Measurements from ENCODE around the gene SHISAL1. TPM values are rescaled to one million over a fixed set of nuclear protein-coding genes. Genes with fewer than 3 reads are reported as not detected.
"Not testable (repeated sequence)": the region's sequence is repeated elsewhere in the genome, so short reads cannot be mapped to it uniquely, and the experiment has no call there.

The SHISAL1 gene
- total RNA-seq, 2 experiments from 2014 or later: not detected

DNA sequence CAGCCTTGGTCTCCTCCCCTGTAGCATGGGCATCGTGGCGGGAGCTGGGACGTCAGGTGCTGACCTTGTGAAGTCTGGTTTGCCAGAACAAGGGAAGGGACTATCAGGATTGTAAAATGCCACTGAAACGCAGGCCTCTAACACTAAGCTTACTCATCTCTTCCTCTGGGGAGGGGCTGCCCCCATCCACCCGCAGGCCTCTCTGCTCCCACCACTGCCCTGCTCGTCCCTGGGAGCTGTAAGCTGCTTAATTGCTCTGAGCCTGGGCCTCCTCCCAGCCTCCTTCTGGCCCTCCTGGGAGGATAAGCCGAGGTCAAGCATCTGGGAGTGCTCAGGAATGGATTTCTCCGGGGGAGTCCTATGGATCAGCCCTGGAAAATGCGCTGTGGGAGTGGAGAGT, 8.4 kb downstream of the SHISAL1 start:
- TF ChIP-seq, protein P1, sequence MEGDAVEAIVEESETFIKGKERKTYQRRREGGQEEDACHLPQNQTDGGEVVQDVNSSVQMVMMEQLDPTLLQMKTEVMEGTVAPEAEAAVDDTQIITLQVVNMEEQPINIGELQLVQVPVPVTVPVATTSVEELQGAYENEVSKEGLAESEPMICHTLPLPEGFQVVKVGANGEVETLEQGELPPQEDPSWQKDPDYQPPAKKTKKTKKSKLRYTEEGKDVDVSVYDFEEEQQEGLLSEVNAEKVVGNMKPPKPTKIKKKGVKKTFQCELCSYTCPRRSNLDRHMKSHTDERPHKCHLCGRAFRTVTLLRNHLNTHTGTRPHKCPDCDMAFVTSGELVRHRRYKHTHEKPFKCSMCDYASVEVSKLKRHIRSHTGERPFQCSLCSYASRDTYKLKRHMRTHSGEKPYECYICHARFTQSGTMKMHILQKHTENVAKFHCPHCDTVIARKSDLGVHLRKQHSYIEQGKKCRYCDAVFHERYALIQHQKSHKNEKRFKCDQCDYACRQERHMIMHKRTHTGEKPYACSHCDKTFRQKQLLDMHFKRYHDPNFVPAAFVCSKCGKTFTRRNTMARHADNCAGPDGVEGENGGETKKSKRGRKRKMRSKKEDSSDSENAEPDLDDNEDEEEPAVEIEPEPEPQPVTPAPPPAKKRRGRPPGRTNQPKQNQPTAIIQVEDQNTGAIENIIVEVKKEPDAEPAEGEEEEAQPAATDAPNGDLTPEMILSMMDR (IDR thresholded peaks at IDR 0.05): no peak

DNA sequence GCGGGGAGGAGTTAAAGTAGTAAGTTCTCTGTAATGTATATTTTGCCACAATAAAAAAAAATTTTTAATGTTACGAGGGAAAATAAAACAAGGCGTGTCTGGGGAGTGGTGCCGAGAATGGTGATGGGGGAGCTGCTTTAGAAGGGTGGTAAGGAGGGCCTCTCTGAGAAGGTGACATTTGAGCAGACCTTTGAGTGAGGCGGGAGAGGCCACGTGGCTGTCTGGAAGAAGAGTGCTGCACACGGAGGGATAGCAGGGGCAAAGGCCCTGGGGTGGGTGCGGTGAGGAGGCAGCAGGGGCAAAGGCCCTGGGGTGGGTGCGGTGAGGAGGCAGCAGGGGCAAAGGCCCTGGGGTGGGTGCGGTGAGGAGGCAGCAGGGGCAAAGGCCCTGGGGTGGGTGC, 10.4 kb downstream of the SHISAL1 start:
- intact Hi-C loops (cut with micrococcal nuclease); H3K9me3 Mint-ChIP-seq; H3K36me3 Mint-ChIP-seq (ENCODE audit: low read depth); H3K27me3 Mint-ChIP-seq; ATAC-seq; H3K27ac Mint-ChIP-seq; POLR2A ChIA-PET; H3K4me3 Mint-ChIP-seq; DNase-seq; CTCF ChIA-PET; H3K4me1 Mint-ChIP-seq (ENCODE audit: low read depth): not testable (repeated sequence)

More for the DNA sequence above, 8.4 kb downstream of the SHISAL1 start:
- DNase-seq (peak; percentile 13), ATAC-seq (no peak)
- Mint-ChIP-seq H3K27ac (no peak overlapping the region), H3K36me3 (ENCODE audit: low read depth) (no peaks in the 10 kb centered on the region), H3K9me3 (no peaks in the 10 kb centered on the region), H3K27me3 (peaks cover 5% of the 10 kb centered on the region), H3K4me1 (ENCODE audit: low read depth) (peaks cover 2% of the 10 kb centered on the region), H3K4me3 (no peak overlapping the region)
- intact Hi-C loops (cut with micrococcal nuclease): no loop called here
- POLR2A ChIA-PET: no interaction called here
- CTCF ChIA-PET: no interaction called here

DNA sequence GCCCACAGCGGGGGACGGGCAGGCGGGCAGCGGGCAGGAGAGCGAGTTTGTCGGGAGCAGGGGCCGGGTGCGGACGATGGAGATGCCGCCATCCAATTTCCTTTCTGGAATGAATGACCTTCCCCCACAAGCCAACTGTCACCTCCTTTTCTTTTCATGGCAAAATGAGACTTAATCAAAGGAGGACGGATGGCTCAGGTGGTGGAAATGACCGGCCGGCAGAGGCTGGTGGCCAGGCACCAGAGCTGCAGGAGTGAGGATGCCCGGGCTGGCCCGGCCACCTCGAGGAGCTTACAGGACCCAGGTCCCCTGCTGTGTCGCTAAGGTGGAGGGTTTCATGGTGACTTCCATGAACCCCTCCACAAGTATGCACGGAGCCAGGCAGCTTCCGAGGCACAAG, 11.7 kb downstream of the SHISAL1 start:
- DNase-seq (no peak), ATAC-seq (no peak)
- H3K9me3 Mint-ChIP-seq: no peaks in the 10 kb centered on the region
- CTCF ChIA-PET: no interaction called here
- H3K27ac Mint-ChIP-seq: no peak overlapping the region
- H3K36me3 Mint-ChIP-seq (ENCODE audit: low read depth): no peaks in the 10 kb centered on the region
- no peak overlapping the region for H3K4me3 Mint-ChIP-seq
- TF ChIP-seq, protein P1 (IDR thresholded peaks at IDR 0.05): no peak
- H3K27me3 Mint-ChIP-seq: peaks cover 5% of the 10 kb centered on the region
- intact Hi-C loops (cut with micrococcal nuclease): no loop called here
- peaks cover 2% of the 10 kb centered on the region for H3K4me1 Mint-ChIP-seq (ENCODE audit: low read depth)
- POLR2A ChIA-PET: no interaction called here

DNA sequence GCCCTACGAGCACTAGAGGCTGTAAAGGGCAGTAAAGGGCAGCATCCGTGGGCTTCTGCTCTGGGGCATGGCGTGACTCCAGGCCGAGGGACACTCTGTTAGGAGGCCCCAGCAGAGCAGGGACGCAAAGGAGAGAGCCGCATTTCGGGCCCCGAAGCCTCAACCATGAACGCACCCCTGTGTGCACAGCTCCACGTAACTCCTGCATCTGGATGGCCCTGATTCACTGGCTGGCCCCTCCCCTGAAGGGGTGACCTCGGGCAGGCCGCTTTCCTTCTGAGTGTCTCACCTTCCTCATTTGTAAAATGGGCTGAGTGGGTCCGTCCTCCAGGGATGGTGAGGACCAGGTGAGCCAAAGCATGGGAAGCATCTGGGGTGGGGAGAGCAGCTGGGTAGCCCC, 13.6 kb downstream of the SHISAL1 start:
- H3K27ac Mint-ChIP-seq: no peak overlapping the region

DNA sequence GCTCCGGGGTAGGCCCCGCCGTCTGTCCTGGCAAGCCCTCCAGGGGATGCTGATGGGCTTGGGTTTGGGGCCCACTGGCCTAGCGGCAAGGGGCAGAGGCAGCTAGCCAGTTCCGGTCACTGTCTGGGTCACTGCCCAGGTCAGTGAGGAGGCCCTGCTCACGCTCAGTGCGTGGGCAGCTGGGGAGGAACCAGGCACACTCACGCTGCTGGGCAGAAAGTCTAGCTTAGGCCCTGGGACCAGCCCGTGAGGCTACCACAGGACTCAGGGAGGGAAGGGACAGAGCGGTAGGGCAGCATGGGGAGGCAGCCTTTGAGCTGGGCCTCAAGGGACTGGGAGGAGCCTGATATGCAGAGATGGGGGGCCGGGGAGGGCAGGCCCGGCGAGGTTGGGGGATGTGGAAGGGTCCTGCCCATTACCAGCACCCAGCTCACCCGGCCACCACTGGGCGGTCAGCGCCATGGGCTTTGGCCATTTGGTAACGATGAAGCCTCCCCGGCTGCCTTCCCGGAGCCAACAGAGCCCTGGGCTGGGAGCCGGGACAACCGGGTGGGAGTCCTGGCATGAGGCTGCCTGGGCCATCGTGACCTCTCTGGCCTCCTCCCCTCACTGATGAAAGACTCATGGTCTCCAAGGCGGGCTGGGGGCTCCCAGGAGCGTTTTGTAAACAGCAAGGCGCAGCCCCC, 14.2 kb downstream of the SHISAL1 start:
- ChIA-PET POLR2A (no interaction called here), CTCF (no interaction called here)
- intact Hi-C loops (cut with micrococcal nuclease): no loop called here
- DNase-seq (no peak), ATAC-seq (no peak)
- Mint-ChIP-seq H3K4me1 (ENCODE audit: low read depth) (no peaks in the 10 kb centered on the region), H3K27ac (no peak overlapping the region), H3K36me3 (ENCODE audit: low read depth) (no peaks in the 10 kb centered on the region), H3K9me3 (peaks cover 2% of the 10 kb centered on the region), H3K27me3 (peaks cover 6% of the 10 kb centered on the region), H3K4me3 (no peak overlapping the region)
- TF ChIP-seq, protein P1 (IDR thresholded peaks at IDR 0.05): no peak

More for the DNA sequence above, 13.6 kb downstream of the SHISAL1 start:
- TF ChIP-seq, protein P1 (IDR thresholded peaks at IDR 0.05): no peak
- POLR2A ChIA-PET: no interaction called here
- no peak overlapping the region for H3K4me3 Mint-ChIP-seq
- no peaks in the 10 kb centered on the region for H3K4me1 Mint-ChIP-seq (ENCODE audit: low read depth)
- H3K27me3 Mint-ChIP-seq: peaks cover 5% of the 10 kb centered on the region
- intact Hi-C loops (cut with micrococcal nuclease): no loop called here
- CTCF ChIA-PET: no interaction called here
- DNase-seq: no peak
- no peaks in the 10 kb centered on the region for H3K36me3 Mint-ChIP-seq (ENCODE audit: low read depth)
- ATAC-seq: no peak
- H3K9me3 Mint-ChIP-seq: peaks cover under 1% of the 10 kb centered on the region

Measured in activated CD8-positive, alpha-beta T cell treated with anti-CD3 and anti-CD28 coated beads for 36 hours (primary cell).